Measurements from ENCODE around the gene ACAD8. TPM values are rescaled to one million over a fixed set of nuclear protein-coding genes. Genes with fewer than 3 reads are reported as not detected.
"Not testable (repeated sequence)": the region's sequence is repeated elsewhere in the genome, so short reads cannot be mapped to it uniquely, and the experiment has no call there.

Gene ACAD8
- total RNA-seq, 1 experiment from 2014 or later: 32.3 TPM

GRCh38 chr11:134250675-134251074 lies 2.7 kb upstream of the ACAD8 start:
- no peaks in the 10 kb centered on the region for H3K9me3 ChIP-seq (replicated peaks)
- H3K4me3 ChIP-seq: no peak overlapping the region
- H3K4me1 ChIP-seq: peaks cover 5% of the 10 kb centered on the region
- DNase-seq: no peak
- no peaks in the 10 kb centered on the region for H3K27me3 ChIP-seq
- peaks cover 12% of the 10 kb centered on the region for H3K36me3 ChIP-seq
- no peak overlapping the region for H3K27ac ChIP-seq

- no peaks in the 10 kb centered on the region for H3K27me3 ChIP-seq
- H3K4me3 ChIP-seq: peak overlapping the region; percentile 80
- H3K36me3 ChIP-seq: peaks cover 17% of the 10 kb centered on the region
- H3K4me1 ChIP-seq: peaks cover 5% of the 10 kb centered on the region
- peak overlapping the region; percentile 19 for H3K27ac ChIP-seq
- H3K9me3 ChIP-seq (replicated peaks): no peaks in the 10 kb centered on the region
- peak in 1 of 2 experiments; percentile 29 for DNase-seq
These were observed 801 bp upstream of the ACAD8 start for GRCh38 chr11:134252346-134253187.

- H3K36me3 ChIP-seq: peaks cover 25% of the 10 kb centered on the region
- peaks cover 5% of the 10 kb centered on the region for H3K4me1 ChIP-seq
- H3K4me3 ChIP-seq: peak overlapping the region; percentile 80
- DNase-seq: no peak
- H3K27me3 ChIP-seq: no peaks in the 10 kb centered on the region
- no peaks in the 10 kb centered on the region for H3K9me3 ChIP-seq (replicated peaks)
- no peak overlapping the region for H3K27ac ChIP-seq
These were observed 1.2 kb downstream of the ACAD8 start for GRCh38 chr11:134254433-134255183.

GRCh38 chr11:134255184-134255561 lies 1.8 kb downstream of the ACAD8 start:
- not testable (repeated sequence) for H3K27ac ChIP-seq; H3K9me3 ChIP-seq (replicated peaks); H3K27me3 ChIP-seq; H3K4me1 ChIP-seq; H3K4me3 ChIP-seq; DNase-seq
- peaks cover 29% of the 10 kb centered on the region for H3K36me3 ChIP-seq

- H3K9me3 ChIP-seq (replicated peaks): no peaks in the 10 kb centered on the region
- H3K4me1 ChIP-seq: peaks cover 17% of the 10 kb centered on the region
- no peak overlapping the region for H3K4me3 ChIP-seq
- H3K27me3 ChIP-seq: no peaks in the 10 kb centered on the region
- no peak for DNase-seq
- H3K36me3 ChIP-seq: peaks cover 27% of the 10 kb centered on the region
- H3K27ac ChIP-seq: no peak overlapping the region
These were observed 3.7 kb downstream of the ACAD8 start for GRCh38 chr11:134257101-134257500.

- Histone ChIP-seq H3K27ac (no peak overlapping the region), H3K4me1 (peaks cover 29% of the 10 kb centered on the region), H3K27me3 (no peaks in the 10 kb centered on the region), H3K36me3 (peaks cover 32% of the 10 kb centered on the region), H3K9me3 (replicated peaks) (no peaks in the 10 kb centered on the region), H3K4me3 (no peak overlapping the region)
- DNase-seq: no peak
These were observed 5.2 kb downstream of the ACAD8 start for GRCh38 chr11:134258577-134258976.

DNA sequence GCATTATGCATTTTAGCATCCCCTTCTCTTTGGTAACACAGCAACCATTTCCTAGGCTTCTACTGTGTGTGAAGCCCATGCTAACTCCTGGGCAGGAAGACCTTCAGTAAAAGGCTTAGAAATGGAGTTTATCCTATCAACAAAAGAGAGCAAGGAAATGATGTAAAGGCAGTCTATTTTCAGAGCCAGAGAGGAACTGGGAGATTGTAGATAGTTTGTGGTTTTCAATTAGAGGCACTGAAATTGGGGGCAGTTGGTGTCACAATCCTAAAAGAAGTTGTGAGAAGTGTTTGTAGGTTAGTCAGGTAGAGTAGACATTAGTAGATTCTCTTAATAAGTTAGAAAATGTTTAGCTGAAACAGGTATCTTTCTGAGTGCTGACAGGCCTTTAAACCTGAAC lies 7.1 kb downstream of the ACAD8 start:
- Histone ChIP-seq H3K4me1 (peaks cover 23% of the 10 kb centered on the region), H3K36me3 (peaks cover 34% of the 10 kb centered on the region), H3K27me3 (no peaks in the 10 kb centered on the region), H3K9me3 (replicated peaks) (no peaks in the 10 kb centered on the region), H3K4me3 (no peak overlapping the region), H3K27ac (no peak overlapping the region)
- DNase-seq: no peak

GRCh38 chr11:134260983-134261382 lies 7.6 kb downstream of the ACAD8 start:
- Histone ChIP-seq H3K9me3 (replicated peaks) (no peaks in the 10 kb centered on the region), H3K36me3 (peaks cover 34% of the 10 kb centered on the region), H3K27ac (no peak overlapping the region), H3K27me3 (no peaks in the 10 kb centered on the region), H3K4me1 (peaks cover 23% of the 10 kb centered on the region), H3K4me3 (no peak overlapping the region)
- no peak for DNase-seq

- H3K27me3 ChIP-seq: no peaks in the 10 kb centered on the region
- peak overlapping the region; percentile 66 for H3K27ac ChIP-seq
- peak; percentile 96 to 97 for DNase-seq
- H3K4me1 ChIP-seq: peaks cover 27% of the 10 kb centered on the region
- H3K36me3 ChIP-seq: peaks cover 32% of the 10 kb centered on the region
- H3K4me3 ChIP-seq: no peak overlapping the region
- H3K9me3 ChIP-seq (replicated peaks): no peaks in the 10 kb centered on the region
These were observed 8.5 kb downstream of the ACAD8 start for GRCh38 chr11:134261626-134262488.

DNA sequence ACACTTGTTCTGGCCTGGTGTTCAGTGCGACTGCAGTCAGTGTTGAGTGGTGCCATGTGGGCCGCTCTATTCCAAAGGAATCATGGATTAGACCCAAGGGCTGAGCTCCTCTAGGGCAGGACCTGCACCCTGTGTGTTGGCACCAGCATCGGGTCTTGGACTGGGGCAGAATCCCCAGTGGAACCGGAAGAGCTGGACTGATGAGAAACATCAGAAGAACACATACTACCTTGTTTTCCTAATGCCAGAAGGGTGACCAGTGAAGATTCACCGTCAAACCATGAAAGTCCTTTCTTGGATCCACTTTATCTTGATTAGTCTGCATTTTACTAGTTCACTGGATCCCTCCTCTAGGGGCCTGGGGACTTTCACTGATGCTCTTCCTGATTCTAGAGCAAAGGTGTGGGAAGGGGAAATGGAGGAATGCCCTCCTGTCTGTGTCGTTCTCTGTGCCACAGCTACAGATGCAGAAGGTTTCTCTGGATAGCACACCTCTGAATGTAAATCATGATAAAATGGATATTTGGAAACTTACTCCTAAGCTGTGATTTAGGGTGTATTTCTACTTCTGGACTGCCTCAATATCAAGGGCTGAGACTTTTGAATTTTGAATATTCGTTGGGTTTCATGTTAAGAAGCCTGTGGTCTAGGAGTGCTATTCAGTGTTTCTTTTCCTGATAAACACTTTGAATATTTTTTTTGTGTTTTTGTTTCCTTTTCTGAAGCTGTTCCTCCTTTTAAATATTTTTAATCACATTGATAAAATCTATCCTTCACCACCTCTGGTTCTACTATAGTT lies 11.8 kb downstream of the ACAD8 start:
- Histone ChIP-seq H3K4me3 (no peak overlapping the region), H3K27me3 (no peaks in the 10 kb centered on the region), H3K9me3 (replicated peaks) (no peaks in the 10 kb centered on the region), H3K4me1 (peaks cover 42% of the 10 kb centered on the region), H3K36me3 (peaks cover 9% of the 10 kb centered on the region), H3K27ac (no peak overlapping the region)
- no peak for DNase-seq

GRCh38 chr11:134266440-134266839 lies 13.1 kb downstream of the ACAD8 start:
- Histone ChIP-seq H3K27me3 (no peaks in the 10 kb centered on the region), H3K4me3 (no peak overlapping the region), H3K9me3 (replicated peaks) (no peaks in the 10 kb centered on the region), H3K4me1 (peaks cover 34% of the 10 kb centered on the region), H3K27ac (no peak overlapping the region), H3K36me3 (peaks cover 7% of the 10 kb centered on the region)
- no peak for DNase-seq

- no peak overlapping the region; the same call in 1 of the 2 replicates for H3K27ac ChIP-seq
- no peak for DNase-seq
These were observed 13.5 kb downstream of the ACAD8 start for GRCh38 chr11:134266841-134267251.

GRCh38 chr11:134267461-134267860 lies 14.1 kb downstream of the ACAD8 start:
- peak; percentile 19 to 49 for DNase-seq
- H3K36me3 ChIP-seq: peaks cover 7% of the 10 kb centered on the region
- H3K4me1 ChIP-seq: peaks cover 30% of the 10 kb centered on the region
- no peaks in the 10 kb centered on the region for H3K9me3 ChIP-seq (replicated peaks)
- peak overlapping the region; percentile 75 for H3K27ac ChIP-seq
- no peak overlapping the region for H3K4me3 ChIP-seq
- no peaks in the 10 kb centered on the region for H3K27me3 ChIP-seq

More at GRCh38 chr11:134266841-134267251, 13.5 kb downstream of the ACAD8 start:
- Histone ChIP-seq H3K27me3 (no peaks in the 10 kb centered on the region), H3K4me1 (peaks cover 32% of the 10 kb centered on the region), H3K4me3 (no peak overlapping the region), H3K9me3 (replicated peaks) (no peaks in the 10 kb centered on the region), H3K36me3 (peaks cover 7% of the 10 kb centered on the region)

- Histone ChIP-seq H3K4me1 (peaks cover 26% of the 10 kb centered on the region), H3K36me3 (peaks cover 4% of the 10 kb centered on the region), H3K27me3 (0 out of 2 replicates have a peak, but pooled peaks cover 3% of the 10 kb centered on the region), H3K27ac (peak overlapping the region; percentile 75), H3K4me3 (no peak overlapping the region), H3K9me3 (replicated peaks) (no peaks in the 10 kb centered on the region)
- peak; percentile 72 to 73 for DNase-seq
These were observed 14.6 kb downstream of the ACAD8 start for GRCh38 chr11:134267966-134268365.
